CD4-positive, alpha-beta T cell treated with Interleukin-15 for 1 hour (primary cell): ENCODE data around the gene MYO1B.

Source experiments
- DNase-seq: peaks from one replicate; pipeline ENCODE4 v3.0.0-alpha.2; 2020

MYO1B gene

DNA sequence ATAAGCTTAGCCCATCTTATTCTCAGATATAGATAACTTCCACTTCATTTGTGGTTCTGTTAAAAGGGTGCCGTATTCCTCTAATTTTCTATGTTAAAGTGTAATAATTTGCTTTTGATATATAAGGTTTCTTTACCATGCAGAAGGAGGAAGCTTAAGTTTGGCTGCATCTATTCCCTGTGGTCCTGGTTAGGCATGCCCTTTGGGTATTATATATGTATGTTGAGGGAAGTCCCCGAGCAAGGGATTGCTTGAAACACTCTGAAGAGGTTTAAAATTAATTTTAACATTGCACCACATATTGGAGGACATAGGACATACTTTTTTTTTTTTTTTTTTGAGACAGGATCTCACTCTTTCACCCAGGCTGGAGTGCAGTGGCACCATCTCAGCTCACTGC is 16.9 kb upstream of the MYO1B start:
- no peak for DNase-seq

DNA sequence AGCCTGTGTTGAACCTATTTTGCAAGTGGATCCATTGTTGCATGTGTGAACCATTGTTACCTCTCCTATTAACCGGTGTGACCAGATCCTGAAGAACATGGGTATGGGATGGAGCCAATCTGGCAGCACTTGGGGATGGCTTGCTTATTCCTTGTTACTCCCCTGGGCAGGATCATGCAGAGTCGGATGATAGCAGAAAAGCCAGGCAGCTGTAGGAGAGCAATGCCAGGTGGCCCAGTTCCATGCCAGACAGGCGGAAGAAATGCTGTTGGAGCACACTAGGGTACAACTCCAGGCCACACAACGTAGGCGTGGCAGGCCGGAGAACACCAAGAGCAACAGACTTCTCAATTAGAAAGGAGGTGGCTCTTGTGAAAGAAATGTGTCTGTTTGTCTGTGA is 16.3 kb upstream of the MYO1B start:
- DNase-seq: no peak

DNA sequence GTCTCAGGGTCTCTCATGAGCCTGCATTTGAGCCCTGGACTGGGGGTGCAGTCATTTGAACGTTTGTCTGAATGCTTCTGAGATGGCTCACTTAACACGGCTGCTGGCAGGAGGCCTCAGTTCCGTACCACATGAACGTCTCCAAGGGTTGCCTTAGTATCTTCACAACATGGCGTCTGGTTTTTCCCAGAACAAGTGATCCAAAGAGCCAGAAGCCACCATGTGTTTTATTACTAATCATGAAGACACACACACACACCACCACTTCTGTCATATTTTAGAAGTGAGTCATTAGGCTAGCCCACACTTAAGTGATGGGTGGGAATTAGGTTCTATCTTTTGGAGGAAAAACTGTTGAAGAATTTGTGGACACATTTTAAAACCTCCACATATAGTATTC is 15.0 kb upstream of the MYO1B start:
- no peak for DNase-seq

DNA sequence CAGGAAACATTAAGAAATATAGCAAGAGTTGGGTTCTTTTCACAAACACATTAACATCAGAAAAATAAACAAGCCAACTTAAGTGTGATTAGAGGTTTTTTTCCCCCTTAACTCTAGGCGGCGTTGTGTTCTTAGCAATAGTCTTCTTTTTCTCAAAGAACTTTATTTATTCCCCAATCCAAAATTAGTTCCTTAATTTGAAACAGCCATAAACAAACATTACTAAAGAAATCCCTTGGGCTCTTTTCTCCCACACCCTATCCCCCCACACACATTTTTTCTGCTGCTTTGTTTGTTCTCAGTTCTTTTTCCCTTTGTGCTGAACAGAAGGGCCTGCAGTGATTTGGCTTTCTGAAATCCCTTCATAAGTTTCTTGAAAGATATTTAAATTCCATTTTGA is 13.2 kb upstream of the MYO1B start:
- DNase-seq: no peak

DNA sequence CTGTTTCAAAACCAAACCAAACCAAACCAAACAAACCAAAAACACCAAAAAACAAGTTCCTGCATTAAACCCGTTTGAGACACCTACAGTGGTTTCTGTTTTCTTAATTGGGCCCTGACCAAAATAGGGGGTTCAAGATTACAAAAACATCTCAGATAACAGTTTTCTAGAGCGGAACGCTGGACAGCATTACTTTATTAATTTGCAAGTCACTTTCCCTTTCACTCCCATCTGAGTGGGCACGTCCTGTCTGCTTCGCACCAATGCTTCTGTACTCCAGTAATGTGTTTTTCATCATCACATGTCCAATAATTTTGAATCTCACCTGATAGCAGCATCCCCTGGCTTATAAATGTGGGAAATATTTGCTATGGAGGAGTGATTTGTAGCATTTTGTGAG is 11.7 kb upstream of the MYO1B start:
- DNase-seq: no peak

DNA sequence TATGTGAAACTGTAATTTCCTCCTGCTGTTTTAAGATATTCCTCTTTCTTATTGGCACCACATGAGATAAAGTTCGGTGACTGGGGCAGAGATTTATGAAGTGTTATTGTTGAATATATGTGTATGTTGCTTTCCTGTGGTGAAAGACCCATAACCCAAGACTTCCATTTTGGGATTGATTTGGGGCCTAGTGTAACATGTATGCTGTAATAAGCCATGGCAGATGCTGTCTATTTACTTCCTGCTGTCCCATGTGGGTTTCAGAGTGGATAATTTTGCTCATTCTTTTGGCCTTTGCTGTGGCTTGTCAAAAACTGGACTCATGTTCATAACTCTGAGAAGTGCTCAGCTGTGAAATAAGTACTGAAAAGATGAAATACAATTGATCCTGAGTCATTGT is 10.8 kb upstream of the MYO1B start:
- no peak for DNase-seq

DNA sequence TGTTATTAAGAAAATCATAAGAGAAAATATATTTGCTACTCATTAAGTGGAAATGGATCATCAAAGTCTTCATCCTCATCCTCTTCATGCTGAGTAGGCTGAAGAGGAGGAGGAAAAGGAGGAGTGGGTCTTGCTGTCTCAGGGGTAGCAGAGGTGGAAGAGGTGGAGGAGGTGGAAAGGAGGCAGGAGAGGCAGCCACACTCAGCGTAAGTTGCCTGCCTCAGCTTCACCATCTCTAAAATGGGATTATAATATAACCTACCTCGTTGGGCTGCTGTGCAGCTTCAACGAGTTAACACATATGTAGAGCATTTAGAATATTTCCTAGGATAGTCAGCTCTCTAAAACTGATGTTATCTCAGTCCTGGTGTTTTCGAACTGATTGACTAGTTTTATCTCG is 4.3 kb upstream of the MYO1B start:
- no peak for DNase-seq

DNA sequence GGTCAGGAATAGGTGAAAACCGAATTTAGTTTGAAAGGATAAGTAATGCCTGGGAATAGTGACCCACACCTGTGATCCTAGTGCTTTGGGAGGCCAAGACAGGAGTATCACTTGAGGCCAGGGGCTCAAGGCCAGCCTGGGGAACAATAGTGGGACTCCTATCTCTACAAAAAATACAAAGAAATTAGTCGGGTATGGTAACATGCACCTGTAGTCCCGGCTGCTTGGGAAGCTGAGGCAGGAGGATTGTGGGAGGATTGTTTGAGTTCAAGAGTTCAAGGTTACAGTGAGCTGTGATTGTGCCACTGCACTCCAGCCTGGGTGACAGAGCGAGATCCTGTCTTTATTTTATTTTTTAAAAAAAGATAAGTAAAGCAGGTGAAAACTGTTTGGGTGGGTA is 3.8 kb upstream of the MYO1B start:
- DNase-seq: no peak

DNA sequence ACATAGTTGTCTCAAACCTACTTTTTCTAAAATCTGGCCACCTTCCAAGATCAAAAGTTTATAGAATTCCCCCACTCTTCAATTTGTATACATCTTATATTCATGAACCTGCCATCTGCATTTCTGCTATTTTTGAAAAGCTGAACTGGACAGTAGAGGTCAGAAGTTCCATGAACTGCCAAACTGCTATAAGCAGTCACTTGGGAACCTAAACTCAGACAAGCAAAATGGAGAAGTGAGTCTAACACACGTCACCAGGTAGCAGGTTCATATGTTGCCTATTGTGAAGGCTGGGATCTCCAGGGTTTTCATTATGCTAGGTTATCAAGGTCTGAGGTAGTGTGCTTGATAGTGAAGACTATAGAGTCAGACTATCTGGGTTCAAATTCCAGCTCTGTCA is 2.0 kb upstream of the MYO1B start:
- peak; percentile 18 for DNase-seq

DNA sequence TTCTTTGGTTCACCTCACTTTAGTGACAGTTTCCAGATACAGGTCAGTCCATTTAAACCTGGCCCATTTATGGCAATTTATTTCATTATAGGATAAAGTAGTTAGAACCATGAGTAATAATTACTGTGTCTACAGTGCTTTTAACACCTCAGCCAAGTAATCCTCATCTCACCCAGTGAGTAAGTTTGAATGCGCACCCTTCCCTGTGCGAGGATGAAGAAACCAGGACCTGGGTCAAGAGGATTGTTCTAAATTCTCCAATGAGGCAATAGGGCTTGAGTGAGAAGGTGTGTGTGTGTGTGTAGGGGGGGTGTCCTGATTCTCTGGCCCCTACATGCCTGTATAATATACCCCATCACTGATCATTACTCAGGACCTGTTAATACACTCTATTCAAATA is 854 bp upstream of the MYO1B start:
- DNase-seq: no peak

DNA sequence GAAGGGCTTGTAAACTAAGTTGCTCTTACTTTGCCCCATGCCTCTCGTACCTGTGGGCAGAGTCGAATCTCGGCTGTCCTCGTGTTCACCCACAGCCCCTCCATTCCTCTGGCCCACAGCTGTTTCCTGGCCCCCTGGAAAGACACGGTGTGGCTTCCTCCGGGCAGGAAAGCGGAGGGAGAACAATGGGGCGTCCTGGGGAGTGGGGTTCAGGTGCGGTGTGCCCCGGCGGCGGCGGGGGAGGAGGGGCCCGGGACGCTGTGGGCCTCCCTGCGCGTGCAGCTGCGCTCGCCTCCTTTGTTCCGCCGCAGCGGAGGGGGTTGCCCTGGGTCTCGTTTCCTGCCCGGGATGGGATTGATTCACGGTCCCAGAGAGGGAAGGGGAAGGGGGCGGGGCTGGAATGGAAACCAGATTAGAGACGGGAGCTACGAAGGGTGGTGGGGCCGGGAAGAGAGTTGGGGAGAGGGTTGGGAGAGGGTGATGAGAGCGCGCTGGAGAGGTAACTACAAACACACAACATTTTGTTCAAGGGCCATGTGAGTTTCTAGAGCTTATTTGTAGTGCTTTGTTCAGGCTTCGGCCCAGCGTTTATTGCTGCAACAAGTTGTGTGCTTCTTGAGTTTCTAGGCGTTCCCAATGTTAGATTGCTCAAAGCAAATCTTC is 796 bp downstream of the MYO1B start:
- DNase-seq: no peak

DNA sequence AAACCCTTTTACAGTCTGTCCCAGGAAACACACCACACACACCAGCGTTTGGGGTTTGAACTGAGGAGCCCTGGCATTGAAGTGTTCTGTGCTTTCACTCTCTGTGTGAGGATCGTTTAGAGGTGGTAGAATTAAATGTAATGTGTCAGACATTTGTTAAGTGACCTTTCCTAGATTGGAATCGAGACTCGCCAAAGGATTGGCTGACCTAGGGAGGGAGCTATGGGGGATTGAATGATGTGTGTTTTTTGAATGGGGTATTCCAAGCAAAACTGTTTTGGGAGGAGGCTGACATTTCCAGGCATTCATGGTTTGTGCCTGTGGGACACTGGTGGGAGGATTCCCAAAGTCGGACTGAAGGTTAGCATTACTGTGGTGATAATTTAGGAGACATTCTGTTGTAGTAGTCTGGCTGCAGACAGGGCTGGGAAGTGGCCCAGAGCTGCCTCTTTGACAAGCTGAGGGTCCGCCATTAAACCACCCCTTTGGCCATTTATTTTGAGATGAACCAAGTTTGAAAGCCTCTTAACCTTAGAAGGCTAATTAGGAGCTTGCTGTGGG is 1.7 kb downstream of the MYO1B start:
- no peak for DNase-seq

DNA sequence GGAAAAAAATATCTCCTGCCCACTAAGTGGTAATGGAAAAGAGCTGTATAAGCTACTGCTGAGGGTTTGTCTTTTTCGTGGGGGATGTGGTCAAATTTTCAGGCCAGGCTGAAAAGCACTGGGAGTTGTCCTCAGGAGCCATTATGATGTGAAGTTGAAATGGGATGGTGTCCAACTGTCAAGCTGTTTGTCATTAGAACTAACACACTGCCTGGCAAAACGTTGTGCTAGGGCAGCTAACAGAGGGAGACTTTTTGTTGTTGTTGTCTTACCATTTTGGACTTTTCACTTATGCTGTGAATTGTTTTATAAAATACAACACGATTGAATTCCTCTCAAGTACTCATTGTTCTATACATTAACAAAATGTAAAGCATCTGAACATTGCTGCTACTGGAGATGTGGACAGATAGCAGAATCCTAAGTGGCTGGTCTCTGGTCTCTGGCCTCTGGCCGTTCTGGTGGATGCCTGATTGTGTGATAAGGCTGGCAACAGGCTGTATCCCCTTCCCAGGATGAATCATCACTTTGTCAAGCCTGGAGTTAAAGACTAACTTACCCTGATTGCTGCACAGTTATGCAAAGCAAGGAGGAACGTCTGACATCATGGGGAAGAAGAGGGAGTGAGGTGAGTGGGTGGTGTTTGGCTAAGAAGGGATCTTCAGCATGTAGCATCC is 2.3 kb downstream of the MYO1B start:
- DNase-seq: no peak

DNA sequence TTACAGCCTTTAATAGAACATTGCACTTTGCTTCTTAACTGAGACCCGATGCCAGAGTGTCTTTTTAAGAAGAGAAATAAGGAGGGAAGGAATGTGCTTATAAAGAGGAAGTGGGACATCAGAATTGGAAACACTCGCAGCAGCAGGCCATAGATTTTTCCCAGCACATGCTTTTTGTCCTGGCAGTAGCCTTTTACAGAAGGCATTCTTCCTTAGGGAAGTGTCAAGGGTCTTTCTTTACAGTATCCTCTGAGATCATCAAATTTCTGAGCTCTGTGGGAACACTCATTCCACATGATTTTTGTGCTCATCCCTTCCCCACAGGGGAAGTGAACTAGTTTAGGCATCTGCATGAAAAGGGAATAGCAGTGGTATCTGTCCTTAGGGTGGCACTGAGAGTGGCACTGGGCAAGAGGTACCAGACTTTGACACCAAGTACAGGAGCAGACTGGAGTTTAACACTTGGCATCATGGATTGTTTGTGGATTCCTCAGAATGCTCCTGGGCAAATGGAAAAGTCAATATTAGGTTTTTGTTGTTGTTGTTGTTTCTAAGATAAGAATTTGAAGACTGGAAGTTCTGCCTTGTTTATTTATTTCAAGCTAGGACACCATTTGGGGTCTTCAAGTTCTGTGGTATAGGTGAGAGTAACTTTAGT is 4.1 kb downstream of the MYO1B start:
- no peak for DNase-seq

DNA sequence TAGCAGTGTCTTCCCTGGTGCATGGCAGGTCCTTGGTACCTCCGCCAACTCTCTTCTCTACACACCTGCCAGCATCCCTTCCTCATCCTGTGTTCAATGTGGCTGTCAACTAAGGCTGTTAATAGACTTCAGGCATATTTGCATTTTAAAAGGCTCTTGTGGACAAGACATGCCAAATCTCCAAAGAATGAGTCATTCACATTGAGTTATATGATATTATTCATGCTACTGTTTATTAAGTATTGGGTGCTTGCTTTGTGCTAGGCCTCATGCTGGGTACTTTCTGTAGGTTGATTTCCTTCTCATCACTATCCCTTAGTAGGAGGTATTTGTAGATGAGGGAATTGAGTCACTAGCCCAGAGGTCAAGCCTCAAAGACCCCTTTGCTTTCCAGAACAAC is 5.2 kb downstream of the MYO1B start:
- no peak for DNase-seq

DNA sequence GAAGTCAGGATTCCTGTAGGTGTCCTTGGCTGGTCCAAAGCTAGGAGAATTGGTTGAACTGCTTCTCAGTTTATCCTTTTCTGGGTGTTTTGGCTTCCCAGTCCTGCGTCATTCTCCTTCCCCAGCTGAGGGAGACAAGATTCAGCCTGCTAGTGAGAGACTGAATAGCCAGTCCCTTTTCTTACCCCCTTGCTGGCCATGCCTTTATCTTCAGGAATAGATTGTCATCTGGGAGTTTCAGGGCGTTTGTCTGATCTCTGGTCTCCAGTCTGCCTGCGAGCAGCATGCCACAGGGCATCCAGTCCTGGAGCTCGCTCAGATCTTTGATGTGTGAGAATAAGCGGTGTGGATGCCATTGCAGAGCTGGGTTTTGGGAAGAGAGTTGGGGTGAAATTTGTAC is 5.8 kb downstream of the MYO1B start:
- DNase-seq: no peak

DNA sequence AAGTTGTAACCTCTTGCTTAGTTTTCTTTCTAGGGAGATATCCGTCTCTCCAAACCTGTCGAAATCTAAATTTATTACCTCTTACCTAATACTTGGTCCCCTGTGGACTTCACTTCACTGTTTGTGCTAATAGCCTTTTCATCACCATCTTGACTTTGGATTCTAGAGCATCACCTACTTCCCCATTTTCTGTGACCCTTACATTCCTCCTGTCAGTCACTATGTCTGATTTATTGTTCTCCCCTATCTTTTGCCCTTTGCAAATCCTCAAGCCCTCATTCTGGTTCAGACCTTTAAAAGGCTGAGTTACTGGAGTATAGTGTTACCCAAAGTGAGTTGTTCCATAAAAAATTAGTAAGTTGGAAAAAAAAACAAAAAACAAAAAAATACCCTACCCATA is 7.5 kb downstream of the MYO1B start:
- DNase-seq: no peak

DNA sequence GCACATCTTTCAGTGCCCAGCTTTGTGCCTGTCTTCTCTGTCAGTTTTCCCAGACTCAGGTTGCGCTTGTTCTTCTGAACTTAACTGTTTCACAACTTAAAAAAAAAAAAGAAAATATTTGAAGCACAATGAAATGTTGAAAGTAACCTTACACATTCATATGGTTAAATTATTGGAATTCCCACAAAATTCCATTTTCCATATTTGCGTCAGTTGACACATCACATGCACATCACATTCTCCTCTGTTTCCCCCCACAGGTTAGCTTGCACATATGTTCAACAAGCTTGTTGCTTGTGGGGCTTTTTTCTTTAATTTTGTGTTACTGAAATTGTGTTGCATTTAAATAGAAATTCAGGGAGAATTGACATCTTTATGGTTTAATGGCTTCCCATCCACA is 8.3 kb downstream of the MYO1B start:
- DNase-seq: no peak

DNA sequence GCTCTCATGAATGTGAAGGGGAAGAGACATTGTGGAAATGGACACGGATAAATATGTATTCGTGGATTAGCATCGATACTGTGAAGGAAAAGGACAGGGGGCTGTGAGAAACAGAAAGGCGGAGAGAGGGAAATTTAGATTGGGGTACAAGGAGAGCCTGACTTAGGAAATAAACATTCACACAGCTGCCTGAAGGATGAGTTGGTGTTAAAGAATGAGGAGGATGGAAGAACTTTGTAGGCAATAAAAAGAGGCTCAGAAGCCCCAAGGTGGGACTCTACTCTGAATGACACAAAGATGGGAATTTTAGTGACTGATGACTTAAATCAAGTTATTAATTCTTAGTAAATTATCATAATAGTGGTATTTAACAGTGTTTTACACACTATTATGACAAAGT is 10.1 kb downstream of the MYO1B start:
- DNase-seq: no peak

DNA sequence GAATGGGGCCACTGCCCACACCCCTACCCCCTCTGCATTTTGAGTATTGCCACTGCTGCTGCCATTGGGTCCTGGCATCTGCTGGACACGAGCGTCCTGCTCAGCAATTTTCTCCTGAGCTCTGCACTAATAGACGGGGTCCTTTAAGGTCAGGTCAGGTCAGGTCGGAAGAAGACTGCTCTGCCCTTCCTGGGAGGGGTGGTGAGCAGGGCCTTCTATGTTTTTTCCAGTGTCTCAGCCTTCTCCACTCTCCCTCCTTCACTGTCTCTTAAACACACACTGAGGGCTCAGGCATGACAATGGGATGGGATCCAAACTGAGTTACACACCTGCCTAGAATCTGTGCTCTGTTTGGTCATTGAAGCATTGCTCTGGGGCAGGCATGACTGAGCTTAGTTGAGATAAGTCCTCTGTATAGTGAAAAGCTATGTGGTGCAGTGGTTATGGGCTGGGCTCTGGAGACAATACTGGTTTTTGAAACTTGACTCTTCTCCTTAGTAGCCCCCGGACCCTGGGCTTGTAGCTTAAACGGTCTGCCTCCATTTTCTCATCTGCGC is 10.6 kb downstream of the MYO1B start:
- no peak for DNase-seq

DNA sequence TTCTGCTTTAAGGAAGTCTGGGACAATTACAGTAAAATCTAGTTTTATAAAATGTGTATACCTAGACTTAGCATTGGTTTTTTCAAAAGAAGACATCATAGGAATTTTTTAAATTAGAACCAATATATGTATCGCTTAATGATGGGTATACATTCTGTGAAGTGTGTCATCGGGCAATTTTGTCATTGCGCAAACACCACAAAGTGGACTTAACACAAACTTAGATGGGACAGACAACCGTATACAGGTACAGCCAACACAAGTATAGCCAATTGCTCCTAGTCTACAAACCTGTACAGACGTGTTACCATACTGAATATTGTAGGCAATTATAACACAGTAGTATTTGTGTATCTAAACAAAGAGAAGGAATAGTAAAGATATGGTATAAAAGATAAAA is 12.7 kb downstream of the MYO1B start:
- no peak for DNase-seq

DNA sequence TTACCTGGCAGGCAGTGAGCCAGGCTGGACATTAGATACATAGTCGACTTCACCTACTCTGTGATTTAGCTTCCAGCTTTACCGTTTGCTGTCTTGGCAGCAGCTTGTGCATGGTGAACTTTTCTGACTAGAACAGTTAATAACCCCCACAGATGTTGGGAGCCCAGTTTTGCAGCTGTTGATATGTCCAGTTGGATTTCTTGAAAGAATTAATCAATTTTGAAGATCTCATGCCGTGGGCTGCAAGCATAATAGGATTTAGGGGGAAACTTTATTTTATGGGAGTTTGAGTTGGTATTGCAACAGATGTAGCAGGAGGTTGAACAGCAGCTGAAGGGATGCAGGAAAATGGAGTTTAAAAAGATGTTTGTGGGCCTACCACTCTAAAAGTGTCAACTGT is 13.8 kb downstream of the MYO1B start:
- DNase-seq: no peak

DNA sequence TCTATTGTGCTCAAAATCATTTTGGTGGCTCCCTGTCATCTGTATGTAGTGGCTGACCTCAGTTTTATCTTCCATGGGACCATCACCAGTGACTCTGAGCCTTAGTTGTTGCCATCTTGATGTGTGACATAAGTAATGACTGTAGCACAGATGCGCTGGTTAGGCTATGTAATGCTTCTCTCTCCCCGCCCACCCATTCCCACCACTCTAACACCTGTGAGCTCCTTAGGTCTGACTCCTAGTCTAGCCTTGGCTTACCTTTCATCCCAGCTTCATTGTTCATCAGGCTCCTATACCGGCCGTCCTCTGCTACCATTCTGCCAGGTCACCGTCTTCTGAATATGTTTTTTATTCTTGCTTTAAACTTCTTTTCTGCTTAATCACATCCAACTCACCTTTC is 17.2 kb downstream of the MYO1B start:
- no peak for DNase-seq

DNA sequence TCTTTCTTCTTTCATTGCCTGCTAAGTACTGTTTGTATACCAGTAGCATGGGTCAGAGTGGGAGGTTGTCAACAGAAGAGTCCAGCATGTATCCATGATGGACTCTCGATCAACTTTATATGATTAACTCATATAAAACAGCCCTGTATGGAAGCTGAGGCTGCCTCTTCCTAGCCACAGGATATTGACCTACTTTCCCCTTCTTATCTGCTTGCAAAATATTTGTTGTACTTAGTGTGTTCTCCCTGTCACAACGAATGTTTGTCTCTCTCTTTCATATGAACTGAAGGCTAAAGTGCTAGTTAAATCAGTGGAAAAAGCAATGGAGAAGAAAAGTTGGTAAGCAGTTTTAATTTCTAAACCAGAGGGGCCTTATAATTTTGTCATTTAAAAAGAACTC is 17.8 kb downstream of the MYO1B start:
- DNase-seq: no peak
